GM21717 (cell line): ENCODE measurements around the gene DSE.
A peak's percentile ranks its signal among the peaks of the same experiment; 100 is the strongest.

Experiments
- ATAC-seq: cut with Tn5 transposase; IDR thresholded peaks from one replicate; pipeline ENCODE4 v1.9.1; 2021; ENCODE audit warnings: mild to moderate bottlenecking, moderate library complexity; ENCODE audit not compliant: unreplicated experiment

Gene DSE

GRCh38 chr6:116359131-116359530, 11.6 kb upstream of the DSE start:
- no peak for ATAC-seq

GRCh38 chr6:116359835-116360234, 10.9 kb upstream of the DSE start:
- ATAC-seq, result no peak

- ATAC-seq, result no peak
These were observed 8.5 kb upstream of the DSE start for GRCh38 chr6:116362276-116362675.

- ATAC-seq, result no peak
These were observed 7.0 kb upstream of the DSE start for GRCh38 chr6:116363759-116364158.

GRCh38 chr6:116364321-116364720, 6.4 kb upstream of the DSE start:
- ATAC-seq, result no peak

- no peak for ATAC-seq
These were observed 5.0 kb upstream of the DSE start for GRCh38 chr6:116365743-116366142.

GRCh38 chr6:116366740-116367275, 3.9 kb upstream of the DSE start:
- no peak for ATAC-seq

GRCh38 chr6:116369540-116369939, 1.2 kb upstream of the DSE start:
- peak; percentile 49 for ATAC-seq

GRCh38 chr6:116369964-116370759, 585 bp upstream of the DSE start:
- peak; percentile 5 for ATAC-seq

- peak; percentile 44 for ATAC-seq
These were observed 572 bp downstream of the DSE start for GRCh38 chr6:116371120-116371917.

GRCh38 chr6:116371918-116372209, 1.1 kb downstream of the DSE start:
- no peak for ATAC-seq

- no peak for ATAC-seq
These were observed 2.6 kb downstream of the DSE start for GRCh38 chr6:116373300-116373699.

GRCh38 chr6:116373940-116374339, 3.2 kb downstream of the DSE start:
- no peak for ATAC-seq

GRCh38 chr6:116374586-116374985, 3.8 kb downstream of the DSE start:
- ATAC-seq, result no peak

- no peak for ATAC-seq
These were observed 4.5 kb downstream of the DSE start for GRCh38 chr6:116375262-116375661.

GRCh38 chr6:116376149-116376548, 5.4 kb downstream of the DSE start:
- ATAC-seq, result no peak

GRCh38 chr6:116379764-116380163, 9.0 kb downstream of the DSE start:
- ATAC-seq, result no peak

- no peak for ATAC-seq
These were observed 9.6 kb downstream of the DSE start for GRCh38 chr6:116380346-116380745.

GRCh38 chr6:116381000-116381399, 10.3 kb downstream of the DSE start:
- no peak for ATAC-seq

- ATAC-seq, result no peak
These were observed 11.8 kb downstream of the DSE start for GRCh38 chr6:116382587-116382986.

- no peak for ATAC-seq
These were observed 14.1 kb downstream of the DSE start for GRCh38 chr6:116384727-116385458.

GRCh38 chr6:116385459-116385802, 14.7 kb downstream of the DSE start:
- no peak for ATAC-seq
